ENCODE results near the gene EDEM2. TPM values are rescaled to one million over a fixed set of nuclear protein-coding genes. Genes with fewer than 3 reads are reported as not detected.

The EDEM2 gene
- total RNA-seq, 4 donors from 2014 or later = 7.2 to 12.2 (median 9.5) TPM

- ATAC-seq (no peak), DNase-seq (no peak)
- Histone ChIP-seq H3K4me3 (no peak overlapping the region), H3K36me3 (peaks cover 0 to 85% of the 10 kb centered on the region in 2 donors), H3K4me1 (no peaks in the 10 kb centered on the region), H3K9me3 (no peaks in the 10 kb centered on the region), H3K27ac (no peak overlapping the region), H3K27me3 (no peaks in the 10 kb centered on the region)
- in situ Hi-C loops (cut with MboI; ENCODE audit: low sequenced_read_pairs in 4 of 4) (no loop called here), intact Hi-C loops (cut with DNase I; ENCODE audit: low total_unique reads) (no loop called here)
- no peak for TF ChIP-seq POLR2A (IDR thresholded peaks at IDR 0.05)
- no peak for TF ChIP-seq CTCF (IDR thresholded peaks at IDR 0.05 in 4 of 5, conservative IDR thresholded peaks at IDR 0.05 in 1 of 5)
Observed at GRCh38 chr20:35129647-35130069, 17.5 kb downstream of the EDEM2 start.

GRCh38 chr20:35125753-35126152 lies 21.4 kb downstream of the EDEM2 start:
- no peak for ATAC-seq
- DNase-seq = no peak
- in situ Hi-C loops (cut with MboI; ENCODE audit: low sequenced_read_pairs in 4 of 4) = no loop called here
- no peaks in the 10 kb centered on the region for H3K4me1 ChIP-seq
- no peaks in the 10 kb centered on the region for H3K27me3 ChIP-seq
- H3K4me3 ChIP-seq = no peak overlapping the region
- no peak overlapping the region for H3K27ac ChIP-seq
- intact Hi-C loops (cut with DNase I; ENCODE audit: low total_unique reads) = no loop called here
- TF ChIP-seq POLR2A (IDR thresholded peaks at IDR 0.05) (no peak), CTCF (IDR thresholded peaks at IDR 0.05 in 4 of 5, conservative IDR thresholded peaks at IDR 0.05 in 1 of 5) (no peak)
- H3K9me3 ChIP-seq = no peaks in the 10 kb centered on the region
- H3K36me3 ChIP-seq = peaks cover 0 to 91% of the 10 kb centered on the region in 2 donors

- ATAC-seq = no peak
- no peaks in the 10 kb centered on the region for H3K27me3 ChIP-seq
- H3K36me3 ChIP-seq = peaks cover 0 to 96% of the 10 kb centered on the region in 2 donors
Observed at GRCh38 chr20:35122756-35123405, 24.3 kb downstream of the EDEM2 start.

GRCh38 chr20:35121186-35121585 lies 25.9 kb downstream of the EDEM2 start:
- Histone ChIP-seq H3K36me3 (peaks cover 0 to 94% of the 10 kb centered on the region in 2 donors), H3K27me3 (no peaks in the 10 kb centered on the region), H3K4me3 (no peak overlapping the region), H3K4me1 (no peaks in the 10 kb centered on the region), H3K9me3 (no peaks in the 10 kb centered on the region), H3K27ac (no peak overlapping the region)
- no peak for DNase-seq
- in situ Hi-C loops (cut with MboI; ENCODE audit: low sequenced_read_pairs in 4 of 4) = no loop called here
- ATAC-seq = no peak
- TF ChIP-seq POLR2A (IDR thresholded peaks at IDR 0.05) = no peak
- no peak for TF ChIP-seq CTCF (IDR thresholded peaks at IDR 0.05 in 4 of 5, conservative IDR thresholded peaks at IDR 0.05 in 1 of 5)
- intact Hi-C loops (cut with DNase I; ENCODE audit: low total_unique reads) = no loop called here

More at GRCh38 chr20:35122756-35123405, 24.3 kb downstream of the EDEM2 start:
- Histone ChIP-seq H3K9me3 (no peaks in the 10 kb centered on the region), H3K27ac (no peak overlapping the region), H3K4me3 (no peak overlapping the region), H3K4me1 (no peaks in the 10 kb centered on the region)
- in situ Hi-C loops (cut with MboI; ENCODE audit: low sequenced_read_pairs in 4 of 4) = no loop called here
- TF ChIP-seq CTCF (IDR thresholded peaks at IDR 0.05 in 4 of 5, conservative IDR thresholded peaks at IDR 0.05 in 1 of 5) = no peak
- no peak for DNase-seq
- intact Hi-C loops (cut with DNase I; ENCODE audit: low total_unique reads) = no loop called here

Data from gastrocnemius medialis (tissue), 4 donors.